GM21786 (cell line): ENCODE measurements around the gene AGPAT1.
"Not testable (repeated sequence)": the region's sequence is repeated elsewhere in the genome, so short reads cannot be mapped to it uniquely, and the experiment has no call there.

Experiments
- ATAC-seq: cut with Tn5 transposase; IDR thresholded peaks from one replicate; pipeline ENCODE4 v1.9.1; 2021; ENCODE audit not compliant: unreplicated experiment

AGPAT1 gene

GRCh38 chr6:32187725-32188380 lies 12.0 kb upstream of the AGPAT1 start:
- ATAC-seq = not testable (repeated sequence)

GRCh38 chr6:32187009-32187709 lies 11.3 kb upstream of the AGPAT1 start:
- no peak for ATAC-seq

- not testable (repeated sequence) for ATAC-seq
Observed at GRCh38 chr6:32186151-32186840, 10.4 kb upstream of the AGPAT1 start.

- ATAC-seq = not testable (repeated sequence)
Observed at GRCh38 chr6:32185681-32186131, 9.8 kb upstream of the AGPAT1 start.

GRCh38 chr6:32184084-32184640 lies 8.3 kb upstream of the AGPAT1 start, which contains the start of gene AGER:
AGER (minus strand) TSS chr6:32184253; CDS start chr6:32184222, 31 bp downstream.
- ATAC-seq = no peak

- ATAC-seq = no peak
Observed at GRCh38 chr6:32183483-32184083, 7.7 kb upstream of the AGPAT1 start.

GRCh38 chr6:32183030-32183429 lies 7.1 kb upstream of the AGPAT1 start:
- ATAC-seq = no peak

GRCh38 chr6:32182555-32182981 lies 6.7 kb upstream of the AGPAT1 start:
- no peak for ATAC-seq

- no peak for ATAC-seq
Observed at GRCh38 chr6:32181915-32182529, 6.1 kb upstream of the AGPAT1 start.

GRCh38 chr6:32181148-32181702 lies 5.3 kb upstream of the AGPAT1 start:
- ATAC-seq = no peak

- no peak for ATAC-seq
Observed at GRCh38 chr6:32179766-32180405, 4.0 kb upstream of the AGPAT1 start.

- ATAC-seq = no peak
Observed at GRCh38 chr6:32178547-32179440, 2.9 kb upstream of the AGPAT1 start.

- ATAC-seq = peak; percentile 86
Observed at GRCh38 chr6:32177788-32178546, 2.1 kb upstream of the AGPAT1 start, which contains the start of gene RNF5. RNF5 (plus strand) TSS chr6:32178405; CDS start chr6:32178512, 107 bp downstream.

- no peak for ATAC-seq
Observed at GRCh38 chr6:32177183-32177787, 1.4 kb upstream of the AGPAT1 start.

- no peak for ATAC-seq
Observed at GRCh38 chr6:32176476-32177182, 745 bp upstream of the AGPAT1 start.

- ATAC-seq = no peak
Observed at GRCh38 chr6:32175322-32175710, 568 bp downstream of the AGPAT1 start.

- ATAC-seq = no peak
Observed at GRCh38 chr6:32174416-32174815, 1.5 kb downstream of the AGPAT1 start.
